Neuronal stem cell (in vitro differentiated cells): ENCODE results near the gene METTL25.

Experiments used
- DNase-seq: peaks from one replicate; pipeline ENCODE4 v3.0.0-alpha.2; 2013; ENCODE audit warnings: low spot score
- H2AFZ ChIP-seq: one replicate; pipeline ENCODE4 v1.6.1; 2013; ENCODE audit warnings: mild to moderate bottlenecking, low read length, inconsistent platforms
- H2AK5ac ChIP-seq: 2 replicates; pipeline ENCODE4 v1.6.1; 2013; ENCODE audit warnings: low read depth, mild to moderate bottlenecking, inconsistent platforms, low read length, moderate library complexity, mixed read lengths
- H2BK120ac ChIP-seq: 2 replicates; pipeline ENCODE4 v1.6.1; 2013; ENCODE audit warnings: low read depth, mild to moderate bottlenecking, inconsistent platforms, low read length, moderate library complexity, mixed read lengths
- H2BK12ac ChIP-seq: one replicate; pipeline ENCODE4 v1.6.1; 2013; ENCODE audit warnings: low read length, inconsistent platforms
- H2BK15ac ChIP-seq: 2 replicates; pipeline ENCODE4 v1.6.1; 2013; ENCODE audit warnings: mild to moderate bottlenecking, low read length, inconsistent platforms, mixed read lengths
- H2BK5ac ChIP-seq: one replicate; pipeline ENCODE4 v1.6.1; 2013; ENCODE audit warnings: inconsistent platforms, mild to moderate bottlenecking, low read length, moderate library complexity
- H3K14ac ChIP-seq: one replicate; pipeline ENCODE4 v1.6.1; 2013; ENCODE audit warnings: low read length, inconsistent platforms
- H3K18ac ChIP-seq: 2 replicates; pipeline ENCODE4 v1.6.1; 2013; ENCODE audit warnings: low read length, inconsistent platforms
- H3K23ac ChIP-seq: 2 replicates; pipeline ENCODE4 v1.6.1; 2013; ENCODE audit warnings: low read depth, mild to moderate bottlenecking, mixed read lengths, low read length, inconsistent platforms; ENCODE audit not compliant: poor library complexity
- H3K27ac ChIP-seq: replicated peaks from 3 replicates; pipeline ENCODE4 v1.5.1; 2013; ENCODE audit warnings: low read length, inconsistent platforms
- H3K27me3 ChIP-seq, 3 experiments: 2 replicates each; pipeline ENCODE4 v1.6.1; 2013; ENCODE audit warnings: low read length in 3 of 3, mild to moderate bottlenecking in 2 of 3, inconsistent platforms in 1 of 3, low read depth in 1 of 3, mixed read lengths in 1 of 3, moderate library complexity in 1 of 3; ENCODE audit not compliant: control insufficient read depth in 3 of 3, insufficient read depth in 3 of 3
- H3K36me3 ChIP-seq, 2 donors: replicated peaks in 1 of 2; 2 replicates each; pipeline ENCODE4 v1.6.1; 2013; ENCODE audit warnings: low read length in 2 of 2; ENCODE audit not compliant: control insufficient read depth in 2 of 2, insufficient read depth in 2 of 2
- H3K4ac ChIP-seq: 2 replicates; pipeline ENCODE4 v1.6.1; 2013; ENCODE audit warnings: inconsistent platforms, mild to moderate bottlenecking, low read length, moderate library complexity
- H3K4me1 ChIP-seq, 2 donors: 1 replicate in 1 of 2; 2 replicates in 1 of 2; pipeline ENCODE4 v1.6.1; 2013; ENCODE audit warnings: low read length in 2 of 2, low read depth in 1 of 2; ENCODE audit not compliant: control insufficient read depth in 2 of 2, insufficient read depth in 1 of 2
- H3K4me2 ChIP-seq: one replicate; pipeline ENCODE4 v1.6.1; 2013; ENCODE audit warnings: mild to moderate bottlenecking, low read length, inconsistent platforms; ENCODE audit not compliant: insufficient read depth, poor library complexity, severe bottlenecking
- H3K4me3 ChIP-seq, 2 donors: 2 replicates each; pipeline ENCODE4 v1.5.1; 2013; ENCODE audit warnings: low read length in 2 of 2, mild to moderate bottlenecking in 2 of 2, inconsistent platforms in 1 of 2, moderate library complexity in 1 of 2
- H3K79me1 ChIP-seq: one replicate; pipeline ENCODE4 v1.6.1; 2013; ENCODE audit warnings: low read depth, mild to moderate bottlenecking, inconsistent platforms, low read length, moderate library complexity
- H3K9ac ChIP-seq: one replicate; pipeline ENCODE4 v1.6.1; 2013; ENCODE audit warnings: mild to moderate bottlenecking, low read depth, low read length, inconsistent platforms; ENCODE audit not compliant: poor library complexity
- H3K9me3 ChIP-seq, 2 donors: replicated peaks in 1 of 2; 2 replicates each; pipeline versions ENCODE3 to v1.6.1; 2013; ENCODE audit warnings: low read length in 2 of 2, mild to moderate bottlenecking in 2 of 2, inconsistent platforms in 1 of 2, low read depth in 1 of 2, mixed read lengths in 1 of 2, moderate library complexity in 1 of 2; ENCODE audit not compliant: control insufficient read depth in 2 of 2, insufficient read depth in 1 of 2
- H4K8ac ChIP-seq: one replicate; pipeline ENCODE4 v1.6.1; 2013; ENCODE audit warnings: low read depth, mild to moderate bottlenecking, inconsistent platforms, low read length, moderate library complexity
- H4K91ac ChIP-seq: one replicate; pipeline ENCODE4 v1.6.1; 2013; ENCODE audit warnings: low read length, low read depth, mild to moderate bottlenecking, inconsistent platforms; ENCODE audit not compliant: poor library complexity
- WGBS, 2 donors: extraction: QIAGEN DNeasy Blood & Tissue Kit; methylation state at CpG; one replicate each; pipeline ENCODE4 v1.1.7; 2013; ENCODE audit warnings: missing lambda C conversion rate in 2 of 2, mixed read lengths in 1 of 2; ENCODE audit not compliant: insufficient read length in 2 of 2, insufficient replicate concordance in 1 of 2; ENCODE audit errors: extremely low coverage in 2 of 2; 5-methylcytosine and 5-hydroxymethylcytosine counted together

Gene METTL25

DNA sequence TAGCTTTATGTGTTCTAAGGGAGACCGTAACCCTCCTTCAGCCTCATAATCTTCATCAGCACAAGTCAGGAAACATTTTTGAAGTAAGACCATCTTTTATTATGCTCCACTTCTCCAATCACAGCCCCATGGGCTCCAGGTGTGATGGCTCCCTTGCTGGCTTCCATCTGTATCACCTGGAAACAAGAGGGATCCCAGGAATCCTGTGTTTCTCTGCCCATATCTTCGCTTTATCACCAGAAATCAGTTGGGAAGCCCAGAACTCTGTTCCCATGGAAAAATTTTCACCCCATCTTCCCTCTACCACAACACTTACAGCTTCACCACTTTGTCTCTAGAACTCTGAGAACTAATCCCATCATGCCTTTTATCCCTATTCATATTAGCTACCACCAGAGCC is 68.3 kb downstream of the METTL25 start:
- Histone ChIP-seq H3K4me3 (no peak overlapping the region), H2AK5ac (no peak overlapping the region), H4K91ac (no peak overlapping the region), H4K8ac (no peak overlapping the region), H3K4me1 (no peaks in the 10 kb centered on the region), H2BK120ac (no peak overlapping the region), H2BK5ac (no peak overlapping the region), H3K9ac (no peak overlapping the region), H3K36me3 (no peaks in the 10 kb centered on the region), H3K18ac (no peak overlapping the region), H2BK12ac (no peak overlapping the region), H2AFZ (no peak overlapping the region), H3K4me2 (no peak overlapping the region), H2BK15ac (no peak overlapping the region), H3K23ac (no peak overlapping the region), H3K14ac (no peak overlapping the region), H3K27me3 (no peaks in the 10 kb centered on the region), H3K27ac (no peak overlapping the region), H3K9me3 (no peaks in the 10 kb centered on the region), H3K79me1 (no peaks in the 10 kb centered on the region), H3K4ac (no peak overlapping the region)
- WGBS, 2 donors, result no CpG with 5 or more reads among the region's 2 CpGs
- DNase-seq, result no peak

DNA sequence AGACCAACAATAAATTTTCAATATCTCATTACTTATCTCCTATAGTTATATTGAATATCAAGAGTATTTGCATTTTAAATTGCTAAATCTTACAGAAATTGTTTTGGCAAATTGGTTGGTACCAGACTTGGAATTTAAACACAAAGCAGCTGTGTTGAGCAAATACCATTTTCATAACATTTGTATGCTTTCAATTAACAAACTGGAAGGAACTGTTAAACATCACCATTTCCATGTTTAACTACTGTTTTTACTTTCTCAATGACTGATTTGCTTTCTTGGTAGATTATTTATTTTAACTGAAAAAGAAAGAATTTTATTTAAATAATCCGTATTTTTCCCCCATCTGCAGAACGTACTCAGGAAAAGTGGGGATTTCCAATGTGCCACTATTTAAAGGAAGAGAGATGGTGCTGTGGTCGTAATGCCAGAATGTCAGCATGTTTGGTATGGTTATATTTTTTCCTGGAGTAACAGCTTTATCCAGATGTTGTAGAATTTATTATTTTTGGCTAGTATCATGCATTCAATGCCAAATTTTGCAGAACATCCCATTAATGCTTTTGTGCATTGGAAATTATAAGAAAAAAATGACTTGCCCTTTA is 72.3 kb downstream of the METTL25 start:
- Histone ChIP-seq H3K4me2 (no peak overlapping the region), H3K27ac (no peak overlapping the region), H3K36me3 (no peaks in the 10 kb centered on the region), H2AK5ac (no peak overlapping the region), H2BK5ac (no peak overlapping the region), H3K18ac (no peak overlapping the region), H3K4me1 (no peaks in the 10 kb centered on the region), H4K91ac (no peak overlapping the region), H2BK12ac (no peak overlapping the region), H3K23ac (no peak overlapping the region), H3K4ac (no peak overlapping the region), H3K14ac (no peak overlapping the region), H2AFZ (no peak overlapping the region), H3K27me3 (no peaks in the 10 kb centered on the region), H3K9ac (no peak overlapping the region), H3K9me3 (no peaks in the 10 kb centered on the region), H4K8ac (no peak overlapping the region), H3K79me1 (no peaks in the 10 kb centered on the region), H2BK120ac (no peak overlapping the region), H2BK15ac (no peak overlapping the region), H3K4me3 (no peak overlapping the region)
- WGBS, 2 donors, result no CpG with 5 or more reads among the region's 3 CpGs
- DNase-seq, result no peak

DNA sequence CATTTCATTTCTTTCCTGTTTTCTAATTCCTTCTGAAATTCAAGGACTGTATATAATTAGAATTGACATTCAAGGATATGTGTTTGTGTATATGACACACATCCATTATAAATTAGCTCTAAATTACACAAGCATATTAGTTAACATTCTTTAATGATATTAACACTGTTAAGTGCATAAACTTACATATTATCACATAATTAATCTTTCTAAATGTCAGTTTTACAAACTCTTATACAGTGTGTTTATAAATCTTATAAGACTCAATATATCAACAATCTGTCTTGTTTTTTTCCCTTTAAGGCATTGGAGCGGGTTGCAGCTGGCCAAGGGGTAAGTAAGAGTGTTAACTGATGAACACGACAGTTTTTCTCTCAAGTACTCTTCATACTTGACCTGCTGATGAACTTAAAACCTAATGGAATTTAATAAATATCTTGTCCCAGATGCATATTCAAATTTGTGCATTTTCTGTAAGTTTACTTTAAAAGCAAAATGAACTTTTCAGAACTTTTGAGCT is 76.1 kb downstream of the METTL25 start:
- Histone ChIP-seq H3K14ac (no peak overlapping the region), H2AFZ (no peak overlapping the region), H2BK15ac (no peak overlapping the region), H4K91ac (no peak overlapping the region), H2BK12ac (no peak overlapping the region), H2BK5ac (no peak overlapping the region), H3K23ac (no peak overlapping the region), H3K4ac (no peak overlapping the region), H3K4me3 (no peak overlapping the region), H3K27me3 (no peaks in the 10 kb centered on the region), H3K4me2 (no peak overlapping the region), H3K9me3 (no peaks in the 10 kb centered on the region), H3K18ac (no peak overlapping the region), H4K8ac (no peak overlapping the region), H3K9ac (no peak overlapping the region), H3K4me1 (no peaks in the 10 kb centered on the region), H3K79me1 (no peaks in the 10 kb centered on the region), H2BK120ac (no peak overlapping the region), H2AK5ac (no peak overlapping the region), H3K27ac (no peak overlapping the region), H3K36me3 (no peaks in the 10 kb centered on the region)
- WGBS, 2 donors, result no CpG with 5 or more reads among the region's 2 CpGs
- no peak for DNase-seq

- WGBS, 2 donors, result no CpG with 5 or more reads among the region's 1 CpG
- no peak overlapping the region for H4K8ac ChIP-seq
- H3K27me3 ChIP-seq, result no peaks in the 10 kb centered on the region
- no peak overlapping the region for H3K4me3 ChIP-seq
- no peaks in the 10 kb centered on the region for H3K9me3 ChIP-seq
- no peak overlapping the region for H3K4me2 ChIP-seq
- no peak overlapping the region for H2AK5ac ChIP-seq
- H3K4me1 ChIP-seq, result no peaks in the 10 kb centered on the region
- H2BK12ac ChIP-seq, result no peak overlapping the region
- no peak overlapping the region for H2AFZ ChIP-seq
- H3K18ac ChIP-seq, result no peak overlapping the region
- no peak overlapping the region for H3K27ac ChIP-seq
- DNase-seq, result no peak
- no peaks in the 10 kb centered on the region for H3K36me3 ChIP-seq
- no peak overlapping the region for H3K9ac ChIP-seq
- H2BK15ac ChIP-seq, result no peak overlapping the region
- no peak overlapping the region for H2BK5ac ChIP-seq
- no peak overlapping the region for H4K91ac ChIP-seq
- H3K79me1 ChIP-seq, result no peaks in the 10 kb centered on the region
- H3K14ac ChIP-seq, result no peak overlapping the region
- H3K23ac ChIP-seq, result no peak overlapping the region
- H2BK120ac ChIP-seq, result no peak overlapping the region
- H3K4ac ChIP-seq, result no peak overlapping the region
Observed at GRCh38 chr12:82436354-82436753, 78.0 kb downstream of the METTL25 start.
